Measurements from ENCODE around the gene MRPL45. TPM values are rescaled to one million over a fixed set of nuclear protein-coding genes. Genes with fewer than 3 reads are reported as not detected.
A peak's percentile ranks its signal among the peaks of the same experiment; 100 is the strongest.

The MRPL45 gene
- total RNA-seq, 4 donors from 2014 or later = 27.6 to 35.3 (median 29.2) TPM

DNA sequence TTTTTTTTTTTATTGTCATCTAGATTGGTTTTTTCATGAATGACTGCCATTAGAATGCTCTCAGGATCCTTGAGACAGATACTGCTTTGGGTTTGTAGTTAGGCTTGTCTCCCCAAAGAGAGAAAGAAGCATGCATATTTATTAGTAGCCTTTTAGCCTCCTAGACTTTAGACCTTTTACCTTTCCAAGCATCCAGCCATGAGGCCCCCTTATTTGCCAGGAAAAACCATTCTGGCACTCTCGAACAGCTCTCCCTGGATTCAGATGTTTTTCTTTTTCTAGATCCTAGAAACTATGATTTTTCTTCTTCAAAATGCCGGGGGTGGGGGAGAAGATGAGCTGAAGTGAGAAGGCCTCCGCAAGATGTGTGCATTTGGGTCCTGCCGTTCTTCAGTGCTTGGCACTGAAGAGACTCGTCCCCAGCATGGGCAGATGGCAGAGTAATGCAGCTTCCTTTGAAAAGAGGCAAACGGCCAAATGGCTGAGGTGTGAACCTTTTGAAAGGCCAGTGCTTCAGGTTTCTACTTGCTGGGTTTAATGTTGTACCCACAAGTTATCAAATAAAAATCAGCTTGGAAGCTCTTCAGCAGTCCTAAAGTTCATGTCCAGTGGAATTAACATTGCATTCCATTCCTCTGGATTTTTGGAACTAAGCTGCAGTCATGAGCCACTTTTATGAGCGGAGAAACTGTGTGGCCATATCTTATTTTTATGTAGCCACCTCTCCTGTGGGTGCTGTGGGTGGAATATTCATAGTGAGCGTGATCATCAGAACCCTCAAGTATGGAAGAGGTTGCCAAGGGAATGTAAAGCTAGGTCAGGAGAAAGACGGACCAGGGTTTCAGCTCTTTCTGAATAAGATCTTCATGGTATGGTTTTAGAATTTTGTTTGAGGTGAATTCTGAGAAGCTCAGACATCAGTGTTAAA is 61.9 kb downstream of the MRPL45 start:
- WGBS = 58% methylated on average over 9 of the region's 9 CpGs
- Histone ChIP-seq H3K36me3 (peaks cover 0 to 16% (median 4%) of the 10 kb centered on the region in 4 donors), H3K4me1 (peaks cover 42 to 60% (median 57%) of the 10 kb centered on the region in 4 donors)

DNA sequence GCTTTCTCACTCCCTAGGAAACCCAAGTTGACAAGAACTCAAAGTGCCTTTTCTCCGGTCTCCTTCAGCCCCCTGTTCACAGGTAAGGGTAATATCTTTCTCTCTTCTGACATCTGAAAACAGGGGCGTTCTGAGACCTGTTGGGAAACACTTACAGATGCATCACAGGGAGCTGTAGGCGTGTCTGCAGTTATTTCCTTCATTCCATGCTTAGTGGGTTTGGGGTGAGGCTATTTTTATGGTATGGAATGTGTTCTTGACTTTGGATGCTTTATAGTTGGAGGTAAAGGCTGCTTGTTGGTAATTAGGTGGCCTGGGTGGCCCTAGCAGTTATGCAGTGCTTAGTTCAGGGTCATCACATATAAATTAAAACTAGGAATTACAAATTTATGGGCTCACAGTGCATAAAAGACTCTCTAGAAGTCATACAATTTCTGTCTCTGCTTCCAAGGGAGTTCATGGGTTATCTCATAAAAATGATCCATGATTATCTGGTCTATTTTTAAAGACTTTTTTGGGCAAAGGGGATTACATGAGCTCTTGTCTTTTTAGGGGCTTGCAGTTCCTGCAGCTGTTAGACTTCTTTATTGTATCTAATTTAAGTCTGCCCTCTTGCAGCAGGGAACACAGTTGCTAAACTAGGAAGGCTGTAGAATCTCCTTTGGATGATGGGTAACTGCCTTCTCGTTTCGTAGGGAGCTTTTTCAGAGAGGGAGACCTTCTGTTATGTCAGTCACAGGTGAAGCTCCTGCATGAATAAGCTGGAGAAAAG is 64.9 kb downstream of the MRPL45 start:
- intact Hi-C loops (cut with DNase I) = no loop called here
- 85% methylated on average over 5 of the region's 5 CpGs for WGBS

More for the DNA sequence above, 61.9 kb downstream of the MRPL45 start:
- Histone ChIP-seq H3K27me3 (no peaks in the 10 kb centered on the region), H3K27ac (replicated peaks in 1 of 4) (peak overlapping the region in 3 of 4 donors; percentile 21 to 28 (median 22)), H3K4me3 (no peak overlapping the region), H3K9me3 (no peaks in the 10 kb centered on the region)
- intact Hi-C loops (cut with DNase I) = loop anchor here (10.0 kb wide), 1 partner anchor 136 kb away; no protein-coding TSS in a partner anchor
- no peak for DNase-seq (ENCODE audit: extremely low spot score)
- TF ChIP-seq POLR2A (IDR thresholded peaks at IDR 0.05; ENCODE audit: low read depth) = no peak
- TF ChIP-seq CTCF (IDR thresholded peaks at IDR 0.05) = no peak

DNA sequence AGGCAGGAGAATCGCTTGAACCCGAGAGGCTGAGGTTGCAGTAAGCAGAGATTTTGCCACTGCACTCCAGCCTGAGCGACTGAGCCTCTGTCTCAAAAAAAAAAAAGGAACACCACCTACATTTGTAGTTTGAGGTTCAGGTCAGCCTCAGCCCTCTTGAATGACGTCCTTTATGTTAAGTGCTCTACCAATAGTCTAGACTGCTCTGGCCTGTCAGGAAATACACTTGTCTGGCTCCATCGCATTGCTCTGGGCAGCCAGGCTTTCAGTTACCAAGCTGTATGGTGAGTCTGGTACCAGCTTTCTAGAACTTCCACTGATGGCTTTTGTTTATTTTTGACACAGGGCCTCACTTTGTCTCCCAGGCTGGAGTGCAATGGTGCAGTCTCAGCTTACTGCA is 66.0 kb downstream of the MRPL45 start:
- H3K4me1 ChIP-seq = peaks cover 13 to 19% (median 15%) of the 10 kb centered on the region in 4 donors
- DNase-seq (ENCODE audit: extremely low spot score) = no peak
- no peak overlapping the region for H3K27ac ChIP-seq (replicated peaks in 1 of 4)
- no peak for TF ChIP-seq POLR2AphosphoS5 (IDR thresholded peaks at IDR 0.05)
- TF ChIP-seq POLR2A (IDR thresholded peaks at IDR 0.05; ENCODE audit: low read depth) = no peak
- no peak for TF ChIP-seq CTCF (IDR thresholded peaks at IDR 0.05)
- no peak for TF ChIP-seq EP300 (IDR thresholded peaks at IDR 0.05)
- H3K9me3 ChIP-seq = no peaks in the 10 kb centered on the region
- H3K27me3 ChIP-seq = no peaks in the 10 kb centered on the region
- peaks cover 19 to 57% (median 41%) of the 10 kb centered on the region in 4 donors for H3K36me3 ChIP-seq
- intact Hi-C loops (cut with DNase I) = no loop called here
- WGBS = 97% methylated on average over 5 of the region's 5 CpGs
- H3K4me3 ChIP-seq = no peak overlapping the region

More for the DNA sequence above, 64.9 kb downstream of the MRPL45 start:
- no peak for TF ChIP-seq POLR2A (IDR thresholded peaks at IDR 0.05; ENCODE audit: low read depth)
- no peak for TF ChIP-seq POLR2AphosphoS5 (IDR thresholded peaks at IDR 0.05)
- no peak for TF ChIP-seq EP300 (IDR thresholded peaks at IDR 0.05)
- TF ChIP-seq CTCF (IDR thresholded peaks at IDR 0.05) = no peak
- Histone ChIP-seq H3K4me3 (no peak overlapping the region), H3K36me3 (peaks cover 14 to 46% (median 31%) of the 10 kb centered on the region in 4 donors), H3K9me3 (no peaks in the 10 kb centered on the region), H3K27me3 (no peaks in the 10 kb centered on the region), H3K27ac (replicated peaks in 1 of 4) (no peak overlapping the region), H3K4me1 (peaks cover 21 to 30% (median 26%) of the 10 kb centered on the region in 4 donors)
- no peak for DNase-seq (ENCODE audit: extremely low spot score)

- WGBS = 85% methylated on average over 8 of the region's 8 CpGs
- H3K9me3 ChIP-seq = no peaks in the 10 kb centered on the region
- peaks cover 0 to 5% (median 2%) of the 10 kb centered on the region in 4 donors for H3K4me1 ChIP-seq
- no peak overlapping the region for H3K27ac ChIP-seq (replicated peaks in 1 of 4)
- no peaks in the 10 kb centered on the region for H3K27me3 ChIP-seq
- DNase-seq (ENCODE audit: extremely low spot score) = no peak
- intact Hi-C loops (cut with DNase I) = no loop called here
- H3K4me3 ChIP-seq = no peak overlapping the region
- TF ChIP-seq CTCF (IDR thresholded peaks at IDR 0.05) (no peak), POLR2A (IDR thresholded peaks at IDR 0.05; ENCODE audit: low read depth) (no peak), POLR2AphosphoS5 (IDR thresholded peaks at IDR 0.05) (no peak), EP300 (IDR thresholded peaks at IDR 0.05) (no peak)
- peaks cover 30 to 74% (median 57%) of the 10 kb centered on the region in 4 donors for H3K36me3 ChIP-seq
Measured at GRCh38 chr17:38364741-38365140, 67.8 kb downstream of the MRPL45 start.
